Measurements from ENCODE around the gene DEXI.
"Not testable (repeated sequence)": the region's sequence is repeated elsewhere in the genome, so short reads cannot be mapped to it uniquely, and the experiment has no call there.

Gene DEXI

GRCh38 chr16:10968498-10968897 is 26.2 kb upstream of the DEXI start:
- no peak for DNase-seq (ENCODE audit: low spot score)

GRCh38 chr16:10967986-10968385 is 25.7 kb upstream of the DEXI start:
- DNase-seq (ENCODE audit: low spot score) = no peak

- peak; percentile 71 for DNase-seq (ENCODE audit: low spot score)
Measured at GRCh38 chr16:10966559-10966958, 24.3 kb upstream of the DEXI start.

- DNase-seq (ENCODE audit: low spot score) = no peak
Measured at GRCh38 chr16:10966129-10966528, 23.9 kb upstream of the DEXI start.

- DNase-seq (ENCODE audit: low spot score) = peak; percentile 87
Measured at GRCh38 chr16:10965440-10966061, 23.3 kb upstream of the DEXI start.

- DNase-seq (ENCODE audit: low spot score) = peak; percentile 91
Measured at GRCh38 chr16:10964891-10965326, 22.6 kb upstream of the DEXI start.

- DNase-seq (ENCODE audit: low spot score) = peak; percentile 92
Measured at GRCh38 chr16:10964039-10964890, 22.0 kb upstream of the DEXI start.

GRCh38 chr16:10961231-10961630 is 19.0 kb upstream of the DEXI start:
- DNase-seq (ENCODE audit: low spot score) = no peak

- DNase-seq (ENCODE audit: low spot score) = no peak
Measured at GRCh38 chr16:10959161-10959560, 16.9 kb upstream of the DEXI start.

- DNase-seq (ENCODE audit: low spot score) = peak; percentile 85
Measured at GRCh38 chr16:10957771-10958482, 15.7 kb upstream of the DEXI start.

- DNase-seq (ENCODE audit: low spot score) = no peak
Measured at GRCh38 chr16:10954903-10955302, 12.6 kb upstream of the DEXI start.

- DNase-seq (ENCODE audit: low spot score) = no peak
Measured at GRCh38 chr16:10951026-10951425, 8.8 kb upstream of the DEXI start.

GRCh38 chr16:10950393-10950792 is 8.1 kb upstream of the DEXI start:
- DNase-seq (ENCODE audit: low spot score) = no peak

GRCh38 chr16:10949424-10949970 is 7.2 kb upstream of the DEXI start:
- peak; percentile 64 for DNase-seq (ENCODE audit: low spot score)

- DNase-seq (ENCODE audit: low spot score) = no peak
Measured at GRCh38 chr16:10947211-10947787, 5.0 kb upstream of the DEXI start.

- DNase-seq (ENCODE audit: low spot score) = no peak
Measured at GRCh38 chr16:10946308-10946707, 4.0 kb upstream of the DEXI start.

GRCh38 chr16:10945065-10945787 is 3.0 kb upstream of the DEXI start:
- DNase-seq (ENCODE audit: low spot score) = no peak

- peak; percentile 97 for DNase-seq (ENCODE audit: low spot score)
Measured at GRCh38 chr16:10944249-10945064, 2.2 kb upstream of the DEXI start, which contains the start of gene CLEC16A. CLEC16A (plus strand) TSS chr16:10944564; CDS start chr16:10944718, 154 bp downstream.

GRCh38 chr16:10943064-10943353 is 741 bp upstream of the DEXI start:
- no peak for DNase-seq (ENCODE audit: low spot score)

GRCh38 chr16:10941935-10942351 is 325 bp downstream of the DEXI start:
- DNase-seq (ENCODE audit: low spot score) = not testable (repeated sequence)
